A204.1 (cell line): ENCODE results near the gene ITGA5.

Experiments
- FAIRE-seq: peaks from 2 replicates; lab custom pipeline; 2012; peaks lifted over from hg19 to GRCh38; lab: Jason Lieb, UNC

The ITGA5 gene

GRCh38 chr12:54411391-54412241 is 7.5 kb downstream of the ITGA5 start:
- FAIRE-seq = no peak

- no peak for FAIRE-seq
Measured at GRCh38 chr12:54409267-54409666, 9.8 kb downstream of the ITGA5 start.

GRCh38 chr12:54407183-54407905 is 11.7 kb downstream of the ITGA5 start:
- FAIRE-seq = no peak

GRCh38 chr12:54405573-54405972 is 13.5 kb downstream of the ITGA5 start:
- FAIRE-seq = no peak

GRCh38 chr12:54405106-54405505 is 14.0 kb downstream of the ITGA5 start:
- no peak for FAIRE-seq

- no peak for FAIRE-seq
Measured at GRCh38 chr12:54404061-54405004, 14.7 kb downstream of the ITGA5 start.

- no peak for FAIRE-seq
Measured at GRCh38 chr12:54401119-54401518, 17.9 kb downstream of the ITGA5 start.

GRCh38 chr12:54398995-54399793 is 19.9 kb downstream of the ITGA5 start:
- FAIRE-seq = no peak

GRCh38 chr12:54398218-54398617 is 20.8 kb downstream of the ITGA5 start:
- no peak for FAIRE-seq

- FAIRE-seq = no peak
Measured at GRCh38 chr12:54397157-54397556, 21.9 kb downstream of the ITGA5 start.

GRCh38 chr12:54395545-54395944 is 23.5 kb downstream of the ITGA5 start:
- no peak for FAIRE-seq

GRCh38 chr12:54394986-54395385 is 24.1 kb downstream of the ITGA5 start:
- no peak for FAIRE-seq

GRCh38 chr12:54394281-54394719 is 24.8 kb downstream of the ITGA5 start:
- no peak for FAIRE-seq

- no peak for FAIRE-seq
Measured at GRCh38 chr12:54393743-54394142, 25.3 kb downstream of the ITGA5 start.

GRCh38 chr12:54393207-54393609 is 25.9 kb downstream of the ITGA5 start:
- FAIRE-seq = no peak

- no peak for FAIRE-seq
Measured at GRCh38 chr12:54392485-54393206, 26.4 kb downstream of the ITGA5 start.

- no peak for FAIRE-seq
Measured at GRCh38 chr12:54390668-54391551, 28.2 kb downstream of the ITGA5 start.

- no peak for FAIRE-seq
Measured at GRCh38 chr12:54390176-54390667, 28.8 kb downstream of the ITGA5 start.

- no peak for FAIRE-seq
Measured at GRCh38 chr12:54389607-54390175, 29.4 kb downstream of the ITGA5 start.
